H54 (cell line): ENCODE measurements around the gene TMPRSS6.

Experiments used
- DNase-seq: peaks from one replicate; pipeline ENCODE4 v3.0.0; 2011; ENCODE audit warnings: low spot score, mixed read lengths; ENCODE audit not compliant: insufficient read length
- FAIRE-seq: peaks from 3 replicates; lab custom pipeline; 2011; peaks lifted over from hg19 to GRCh38; lab: Jason Lieb, UNC
- POLR2A ChIP-seq: IDR thresholded peaks from 2 replicates; pipeline ENCODE4 v1.6.1; 2011; ENCODE audit warnings: low read depth, mild to moderate bottlenecking, low read length

The TMPRSS6 gene

DNA sequence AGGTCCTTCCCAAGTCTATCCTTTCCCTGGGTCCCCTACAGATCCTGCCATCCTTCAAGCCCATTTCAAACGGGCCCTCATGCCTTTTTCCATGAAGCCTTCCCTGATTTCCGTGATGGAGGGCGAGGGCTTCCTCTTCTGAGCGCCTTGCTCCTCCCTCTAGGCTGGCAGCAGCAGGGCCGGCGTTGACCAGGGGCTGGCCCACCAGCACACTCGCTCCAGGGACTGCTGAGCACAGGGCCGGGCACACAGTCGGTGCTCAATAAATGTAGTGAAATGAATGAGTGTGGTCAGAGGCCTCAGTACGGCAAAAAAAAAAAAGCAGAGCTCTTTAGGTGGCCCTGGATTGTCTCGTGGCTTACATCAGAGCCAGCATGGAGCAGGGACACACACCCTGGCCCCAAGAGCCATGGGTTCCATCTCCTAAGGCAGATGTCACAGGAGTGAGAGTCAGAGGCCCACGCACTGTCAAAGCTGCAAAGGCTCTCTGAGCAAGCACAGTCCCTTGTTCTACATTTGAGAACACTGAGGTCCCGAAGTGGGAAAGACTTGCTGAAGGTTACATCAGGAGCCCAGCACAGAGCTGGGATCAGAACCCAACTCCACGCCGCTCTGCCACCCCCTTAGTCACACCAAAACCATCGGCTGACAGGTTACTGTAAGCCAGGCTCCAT lies 37.1 kb upstream of the TMPRSS6 start:
- DNase-seq = no peak
- no peak for TF ChIP-seq POLR2A
- FAIRE-seq = no peak

- TF ChIP-seq POLR2A = no peak
- no peak for DNase-seq
- FAIRE-seq = no peak
These were observed 36.5 kb upstream of the TMPRSS6 start for GRCh38 chr22:37146051-37146385.

- DNase-seq (no peak), FAIRE-seq (no peak)
- no peak for TF ChIP-seq POLR2A
These were observed 35.9 kb upstream of the TMPRSS6 start for GRCh38 chr22:37145180-37146050.

DNA sequence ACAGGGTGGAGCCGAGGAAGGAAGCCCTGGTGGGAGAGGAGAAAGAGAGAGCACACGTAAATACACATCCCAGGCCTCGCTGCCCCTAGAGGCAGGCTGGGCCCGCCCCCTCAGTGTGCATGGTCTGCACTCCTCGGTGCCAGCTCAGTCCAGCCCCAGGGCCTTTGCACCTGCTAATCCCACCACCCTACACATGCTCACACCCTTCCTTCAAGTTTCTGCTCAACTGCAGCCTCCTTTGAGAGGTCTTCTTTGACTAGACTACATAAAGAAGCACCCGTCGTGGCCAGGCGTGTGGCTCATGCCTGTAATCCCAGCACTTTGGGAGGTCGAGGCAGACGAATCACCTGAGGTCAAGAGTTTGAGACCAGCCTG lies 34.7 kb upstream of the TMPRSS6 start:
- FAIRE-seq (no peak), DNase-seq (no peak)
- no peak for TF ChIP-seq POLR2A

- FAIRE-seq (no peak), DNase-seq (no peak)
- TF ChIP-seq POLR2A = no peak
These were observed 32.5 kb upstream of the TMPRSS6 start for GRCh38 chr22:37141971-37142370.

DNA sequence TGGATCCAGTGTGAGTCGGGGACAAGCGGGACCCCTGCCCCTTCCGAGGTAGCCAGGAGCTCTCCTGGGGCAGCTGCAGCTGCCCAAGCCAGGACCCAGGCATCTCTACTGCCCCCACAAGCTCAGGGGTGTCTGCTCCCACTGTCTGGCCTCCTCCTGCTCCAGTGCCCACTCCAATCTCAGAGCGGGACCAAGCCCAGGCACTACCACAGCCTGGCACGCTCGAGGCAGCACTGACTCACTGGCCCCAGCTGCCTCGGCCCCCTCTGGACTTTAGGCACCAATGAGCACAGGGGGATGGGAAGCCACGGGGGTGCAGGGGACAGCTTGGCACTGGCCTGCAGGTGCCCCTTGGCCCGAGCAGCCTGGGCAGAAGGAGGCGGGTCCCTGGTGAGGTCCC lies 32.0 kb upstream of the TMPRSS6 start:
- no peak for TF ChIP-seq POLR2A
- FAIRE-seq = no peak
- DNase-seq = no peak

GRCh38 chr22:37140686-37141323 lies 31.3 kb upstream of the TMPRSS6 start:
- TF ChIP-seq POLR2A = no peak
- DNase-seq (no peak), FAIRE-seq (no peak)

DNA sequence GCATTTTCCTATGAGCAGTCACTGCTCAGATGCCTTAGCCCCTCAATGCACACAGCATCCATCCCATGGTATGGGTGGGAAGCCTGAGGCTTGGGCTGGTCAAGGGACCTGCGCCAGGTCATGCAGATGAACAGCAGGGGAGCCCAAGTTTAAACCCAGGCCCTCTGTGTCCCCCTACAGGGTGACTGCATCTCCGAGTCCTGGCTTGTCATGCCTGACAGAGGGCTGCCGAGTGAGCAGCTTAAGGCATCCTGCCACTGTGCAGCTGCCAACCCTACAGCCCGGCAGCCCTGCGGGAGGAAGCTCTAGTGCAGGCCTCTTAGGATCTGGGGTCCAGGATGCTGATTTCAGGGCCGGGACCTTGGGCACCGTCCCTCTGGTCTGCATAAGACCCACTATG lies 30.2 kb upstream of the TMPRSS6 start:
- no peak for DNase-seq
- no peak for TF ChIP-seq POLR2A
- no peak for FAIRE-seq

DNA sequence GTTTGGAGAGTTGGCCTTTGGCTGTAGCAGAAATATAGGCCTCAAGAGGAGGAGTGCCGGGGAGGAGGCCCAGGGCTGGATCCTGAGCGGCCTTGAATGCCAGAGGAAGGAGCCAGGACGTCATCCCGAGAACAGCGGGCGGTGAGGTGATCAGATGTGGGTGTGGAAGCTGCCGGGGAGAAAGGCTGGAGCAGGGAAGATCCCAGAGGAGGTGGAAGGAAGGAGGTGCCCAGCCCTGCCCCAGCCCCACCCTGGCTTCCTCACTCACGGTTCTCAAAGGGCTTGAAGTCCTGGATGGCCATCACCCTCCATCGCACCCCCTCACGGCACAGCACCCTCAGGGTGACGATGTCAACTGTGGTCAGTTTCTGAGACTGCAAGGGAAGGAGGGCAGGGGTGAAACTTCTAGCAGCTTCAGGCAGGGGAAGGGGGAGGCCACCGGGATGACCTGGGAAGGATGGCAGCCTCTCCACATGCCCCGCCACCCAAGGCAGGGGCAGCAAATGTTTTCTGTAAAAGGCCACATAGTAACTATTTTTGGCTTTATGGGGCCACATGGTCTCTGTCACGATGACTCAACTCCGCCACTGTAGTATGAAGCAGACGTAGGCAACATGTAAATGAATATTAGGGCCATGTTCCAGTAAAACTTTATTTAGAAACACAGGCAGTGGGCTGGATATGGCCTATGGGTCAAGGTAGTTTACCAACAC lies 29.5 kb upstream of the TMPRSS6 start:
- no peak for DNase-seq
- TF ChIP-seq POLR2A = no peak
- no peak for FAIRE-seq

- no peak for DNase-seq
- no peak for FAIRE-seq
- no peak for TF ChIP-seq POLR2A
These were observed 28.6 kb upstream of the TMPRSS6 start for GRCh38 chr22:37137903-37138665.

DNA sequence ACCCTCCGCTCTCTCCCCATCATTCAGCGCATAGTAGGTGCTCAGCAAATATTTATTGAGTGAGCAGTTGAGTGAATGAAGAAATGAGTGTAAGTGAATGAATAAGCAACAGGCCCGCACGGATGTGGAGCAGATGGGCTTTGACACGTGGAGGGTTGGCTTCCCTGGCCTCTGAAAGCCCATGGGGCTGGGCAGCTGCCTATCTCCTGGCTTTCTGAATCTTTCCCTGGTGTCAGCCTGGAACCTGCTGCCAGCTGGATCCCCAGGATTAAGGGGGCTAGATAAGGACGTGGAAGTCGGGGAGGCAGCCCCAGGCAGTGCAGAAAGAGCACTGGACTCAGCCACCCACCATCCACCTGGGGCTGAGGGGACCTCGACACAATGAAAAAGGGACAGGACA lies 27.6 kb upstream of the TMPRSS6 start:
- no peak for TF ChIP-seq POLR2A
- DNase-seq = no peak
- FAIRE-seq = no peak

DNA sequence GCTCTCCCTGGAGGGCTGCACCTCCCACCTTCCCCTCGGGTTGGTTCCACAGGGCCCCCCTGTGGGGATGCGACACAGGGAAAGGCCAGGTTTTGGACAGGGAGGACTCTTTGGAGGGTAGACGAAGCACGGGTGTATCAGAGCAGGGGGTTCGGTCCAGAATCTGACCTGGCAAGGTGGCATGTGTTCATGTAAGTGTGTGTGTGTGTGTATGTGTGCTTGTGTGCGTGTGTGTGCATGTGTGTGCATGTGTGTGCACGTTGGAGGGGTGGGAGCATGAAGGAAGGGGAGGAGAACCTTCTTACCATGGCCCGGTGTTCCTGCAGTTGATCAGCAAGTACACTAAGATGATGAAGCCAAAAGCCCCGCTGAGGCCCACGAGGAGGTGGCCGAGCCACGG lies 25.5 kb upstream of the TMPRSS6 start:
- DNase-seq (no peak), FAIRE-seq (no peak)
- no peak for TF ChIP-seq POLR2A

DNA sequence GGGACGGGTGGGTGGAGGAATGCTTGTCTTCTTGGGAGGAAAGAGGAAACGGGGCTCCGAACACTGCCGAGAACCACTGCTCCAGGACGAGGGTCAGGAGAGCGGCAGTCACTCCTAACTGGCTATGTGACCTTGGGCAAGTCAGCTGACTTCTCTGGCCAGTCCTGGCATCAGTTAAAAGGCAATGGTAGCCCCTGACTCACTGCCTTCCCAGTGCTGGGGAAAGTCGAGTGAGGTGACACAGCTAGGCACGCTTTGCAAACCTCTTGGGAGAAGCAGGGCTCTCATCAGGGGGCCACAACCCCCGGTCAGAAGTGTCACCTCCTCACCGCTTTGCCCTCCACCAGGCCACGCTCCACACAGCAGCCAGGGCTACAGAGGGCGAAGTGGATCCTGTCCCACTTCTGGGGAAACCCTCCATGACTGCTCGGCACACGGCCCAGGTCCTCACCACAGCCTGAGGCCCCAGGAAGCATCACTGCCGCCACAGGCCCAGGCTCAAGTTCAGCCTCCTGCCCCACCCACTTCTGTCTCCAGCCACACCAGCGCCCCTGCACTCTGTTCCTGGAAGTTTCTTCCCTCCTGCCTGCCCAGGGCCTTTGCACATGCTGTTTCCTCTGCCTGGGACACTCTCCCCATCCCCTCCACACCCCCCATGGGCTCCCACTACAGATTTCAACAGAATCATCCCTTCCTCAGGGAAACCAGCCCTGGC lies 23.9 kb upstream of the TMPRSS6 start:
- TF ChIP-seq POLR2A = no peak
- no peak for FAIRE-seq
- no peak for DNase-seq

- DNase-seq = no peak
- TF ChIP-seq POLR2A = no peak
- FAIRE-seq = no peak
These were observed 23.3 kb upstream of the TMPRSS6 start for GRCh38 chr22:37132773-37133172.
